Hepatocyte (in vitro differentiated cells): ENCODE data around the gene BEND5. TPM values are rescaled to one million over a fixed set of nuclear protein-coding genes. Genes with fewer than 3 reads are reported as not detected.

Experiments
- DNase-seq: peaks from one replicate; pipeline ENCODE4 v3.0.0-alpha.2; 2016; ENCODE audit warnings: low spot score
- H2AFZ ChIP-seq: fragments of 200-600 bp; sonication (generic); 2 replicates; pipeline ENCODE4 v1.6.0; 2016; ENCODE audit warnings: antibody characterized with exemption, mild to moderate bottlenecking
- H3K27ac ChIP-seq: fragments of 200-600 bp; sonication (generic); 2 replicates; pipeline ENCODE4 v1.5.1; 2016; ENCODE audit warnings: mild to moderate bottlenecking
- H3K27me3 ChIP-seq: fragments of 200-600 bp; sonication (generic); 2 replicates; pipeline ENCODE4 v1.6.1; 2016
- H3K36me3 ChIP-seq: fragments of 200-600 bp; sonication (generic); replicated peaks from 2 replicates; pipeline ENCODE4 v1.5.1; 2016; ENCODE audit warnings: low read depth; ENCODE audit not compliant: insufficient read depth
- H3K4me1 ChIP-seq: fragments of 200-600 bp; sonication (generic); 2 replicates; pipeline ENCODE4 v1.5.1; 2016; ENCODE audit warnings: mild to moderate bottlenecking, moderate library complexity; ENCODE audit not compliant: insufficient read depth
- H3K4me2 ChIP-seq: fragments of 200-600 bp; sonication (generic); 2 replicates; pipeline ENCODE4 v1.6.0; 2016
- H3K4me3 ChIP-seq: fragments of 200-600 bp; sonication (generic); 2 replicates; pipeline ENCODE4 v1.5.1; 2016; ENCODE audit warnings: mild to moderate bottlenecking
- H3K79me2 ChIP-seq: fragments of 200-600 bp; sonication (generic); 2 replicates; pipeline ENCODE4 v1.6.0; 2017; ENCODE audit warnings: mild to moderate bottlenecking
- H3K9me2 ChIP-seq: fragments of 200-600 bp; sonication (generic); replicated peaks from 2 replicates; pipeline ENCODE4 v1.6.0; 2017; ENCODE audit warnings: mild to moderate bottlenecking; ENCODE audit not compliant: insufficient read depth
- H3K9me3 ChIP-seq: fragments of 200-600 bp; sonication (generic); 2 replicates; pipeline ENCODE4 v1.5.1; 2016; ENCODE audit warnings: low read depth, mild to moderate bottlenecking
- H4K20me1 ChIP-seq: fragments of 200-600 bp; sonication (generic); 2 replicates; pipeline ENCODE4 v1.6.0; 2016; ENCODE audit warnings: mild to moderate bottlenecking; ENCODE audit not compliant: insufficient read depth, poor library complexity, severe bottlenecking
- EZH2 ChIP-seq: fragments of 200-600 bp; sonication (generic); IDR thresholded peaks from 2 replicates; pipeline ENCODE4 v1.6.1; 2016; ENCODE audit warnings: antibody characterized with exemption, mild to moderate bottlenecking, borderline replicate concordance
- EZH2phosphoT487 ChIP-seq: fragments of 200-600 bp; sonication (generic); IDR thresholded peaks from one replicate; pipeline ENCODE4 v1.6.1; 2018; ENCODE audit warnings: antibody characterized with exemption, mild to moderate bottlenecking, low read depth, moderate library complexity; ENCODE audit not compliant: unreplicated experiment, severe bottlenecking
- WGBS: methylation state at CpG from one replicate; pipeline ENCODE4 v1.1.6; 2016; ENCODE audit warnings: low lambda C conversion rate; ENCODE audit errors: missing lambda C conversion rate; 5-methylcytosine and 5-hydroxymethylcytosine counted together
- polyA plus RNA-seq: library from polyadenylated mRNA; unstranded; fragments of >200 nt; fragmentation: Nextera tagmentation; extraction: Ambion mirVana; gene quantifications from 2 replicates; pipeline ENCODE4 v1.2.1, GENCODE V29; 2016
- total RNA-seq: library from RNA; depleted of rRNA; stranded (reverse); fragments of >200 nt; gene quantifications from 2 replicates; pipeline ENCODE4 v1.2.3, GENCODE V29; 2014
- TF ChIP-seq, protein P1 (sequence below): fragments of 200-600 bp; sonication (generic); IDR thresholded peaks from 2 replicates; pipeline ENCODE4 v1.5.1; 2016; ENCODE audit warnings: antibody characterized with exemption, mild to moderate bottlenecking; ENCODE audit not compliant: poor library complexity

Gene BEND5
- total and polyA plus RNA-seq, 2 experiments from 2014 or later = 7.5 to 7.9 TPM

DNA sequence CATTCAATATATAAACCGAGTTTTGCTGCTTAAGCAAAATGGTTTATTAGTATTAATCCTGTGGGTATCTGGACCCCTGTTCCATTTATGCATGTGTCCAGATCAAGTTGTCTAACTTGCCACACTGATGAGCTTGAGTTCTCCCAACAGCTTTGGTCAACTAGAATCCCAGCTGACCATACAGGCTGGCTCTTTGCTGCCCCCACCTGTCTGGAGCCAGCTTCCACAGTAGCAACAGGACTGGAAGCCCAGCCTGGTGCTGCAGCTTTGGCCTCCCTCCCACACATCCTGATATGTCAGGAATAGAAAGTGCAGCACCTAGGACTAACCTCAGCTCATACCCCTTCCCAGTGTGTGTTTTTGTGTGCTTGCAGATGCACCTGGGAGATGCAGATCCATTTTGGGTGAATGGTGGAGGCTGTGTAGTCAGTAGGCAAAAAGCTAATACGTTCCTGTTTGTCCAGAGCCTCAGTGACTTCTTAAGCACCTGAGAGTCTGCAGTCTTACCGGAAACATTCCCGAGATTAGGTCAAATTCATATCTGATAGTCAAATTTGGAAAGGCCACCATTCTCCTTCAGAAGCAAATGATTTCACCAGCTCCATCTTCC is 40.9 kb upstream of the BEND5 start:
- WGBS = 70% methylated on average over 4 of the region's 4 CpGs

DNA sequence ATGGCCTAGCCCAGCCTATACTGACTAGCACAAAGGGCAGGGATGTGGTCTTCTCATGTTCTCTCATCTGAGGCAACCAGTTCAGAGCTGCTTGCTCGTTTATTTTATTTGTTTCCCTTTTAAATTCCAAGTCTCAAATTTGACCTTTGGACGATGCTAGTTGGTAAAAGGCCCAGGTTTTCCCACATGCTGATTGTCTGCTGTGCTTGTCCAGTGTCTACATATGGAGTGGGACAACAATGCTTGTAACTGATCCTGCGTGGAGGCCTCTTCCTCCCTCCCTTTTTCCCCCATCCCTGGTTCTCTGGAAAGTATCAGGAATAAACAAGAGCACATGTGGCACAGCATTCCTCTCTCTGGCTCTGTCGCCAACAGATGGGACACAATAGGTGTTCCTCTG is 34.0 kb upstream of the BEND5 start:
- H3K27ac ChIP-seq = peak overlapping the region; percentile 31
- no peaks in the 10 kb centered on the region for H3K27me3 ChIP-seq
- TF ChIP-seq, protein P1, sequence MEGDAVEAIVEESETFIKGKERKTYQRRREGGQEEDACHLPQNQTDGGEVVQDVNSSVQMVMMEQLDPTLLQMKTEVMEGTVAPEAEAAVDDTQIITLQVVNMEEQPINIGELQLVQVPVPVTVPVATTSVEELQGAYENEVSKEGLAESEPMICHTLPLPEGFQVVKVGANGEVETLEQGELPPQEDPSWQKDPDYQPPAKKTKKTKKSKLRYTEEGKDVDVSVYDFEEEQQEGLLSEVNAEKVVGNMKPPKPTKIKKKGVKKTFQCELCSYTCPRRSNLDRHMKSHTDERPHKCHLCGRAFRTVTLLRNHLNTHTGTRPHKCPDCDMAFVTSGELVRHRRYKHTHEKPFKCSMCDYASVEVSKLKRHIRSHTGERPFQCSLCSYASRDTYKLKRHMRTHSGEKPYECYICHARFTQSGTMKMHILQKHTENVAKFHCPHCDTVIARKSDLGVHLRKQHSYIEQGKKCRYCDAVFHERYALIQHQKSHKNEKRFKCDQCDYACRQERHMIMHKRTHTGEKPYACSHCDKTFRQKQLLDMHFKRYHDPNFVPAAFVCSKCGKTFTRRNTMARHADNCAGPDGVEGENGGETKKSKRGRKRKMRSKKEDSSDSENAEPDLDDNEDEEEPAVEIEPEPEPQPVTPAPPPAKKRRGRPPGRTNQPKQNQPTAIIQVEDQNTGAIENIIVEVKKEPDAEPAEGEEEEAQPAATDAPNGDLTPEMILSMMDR = no peak
- TF ChIP-seq EZH2phosphoT487 = no peak
- TF ChIP-seq EZH2 = no peak
- no peaks in the 10 kb centered on the region for H3K36me3 ChIP-seq
- DNase-seq = peak; percentile 17
- H4K20me1 ChIP-seq = no peaks in the 10 kb centered on the region
- no peaks in the 10 kb centered on the region for H3K4me1 ChIP-seq
- WGBS = 41% methylated on average over 4 of the region's 4 CpGs
- H2AFZ ChIP-seq = no peak overlapping the region
- H3K9me3 ChIP-seq = no peaks in the 10 kb centered on the region
- no peaks in the 10 kb centered on the region for H3K79me2 ChIP-seq
- no peaks in the 10 kb centered on the region for H3K9me2 ChIP-seq
- no peak overlapping the region for H3K4me3 ChIP-seq
- H3K4me2 ChIP-seq = no peak overlapping the region

More for the DNA sequence above, 40.9 kb upstream of the BEND5 start:
- Histone ChIP-seq H3K27ac (no peak overlapping the region), H3K9me2 (no peaks in the 10 kb centered on the region), H3K9me3 (no peaks in the 10 kb centered on the region), H3K79me2 (no peaks in the 10 kb centered on the region), H2AFZ (no peak overlapping the region), H3K27me3 (no peaks in the 10 kb centered on the region), H3K4me1 (no peaks in the 10 kb centered on the region), H3K4me2 (no peak overlapping the region), H4K20me1 (no peaks in the 10 kb centered on the region), H3K36me3 (no peaks in the 10 kb centered on the region), H3K4me3 (no peak overlapping the region)
- TF ChIP-seq EZH2 = no peak
- TF ChIP-seq, protein P1 = peak; percentile 81
- peak; percentile 82 for DNase-seq

DNA sequence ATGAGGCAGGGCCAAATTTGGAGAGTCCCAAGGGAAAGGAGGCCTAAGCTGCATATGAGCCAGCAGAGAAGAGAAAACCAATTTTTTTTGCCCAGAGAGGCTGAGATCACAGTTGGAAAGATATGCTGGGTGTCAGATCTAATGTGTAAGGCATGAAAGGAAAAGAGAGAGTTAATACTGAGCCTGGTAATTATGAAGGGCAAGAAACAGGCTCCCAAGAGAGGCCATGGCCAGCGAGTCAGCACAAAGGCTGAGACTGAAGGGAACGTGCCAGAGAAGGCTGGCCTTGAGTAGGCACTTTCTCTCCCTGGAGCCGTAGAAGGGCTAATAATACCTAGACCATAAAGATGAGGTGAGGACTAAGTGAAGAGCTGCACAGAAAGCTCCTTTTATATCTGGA is 31.8 kb upstream of the BEND5 start:
- WGBS = 61% methylated on average over 3 of the region's 3 CpGs
- no peak for DNase-seq

More for the DNA sequence above, 31.8 kb upstream of the BEND5 start:
- no peaks in the 10 kb centered on the region for H3K27me3 ChIP-seq
- no peaks in the 10 kb centered on the region for H3K9me2 ChIP-seq
- H4K20me1 ChIP-seq = no peaks in the 10 kb centered on the region
- no peaks in the 10 kb centered on the region for H3K9me3 ChIP-seq
- TF ChIP-seq EZH2 (no peak), EZH2phosphoT487 (no peak)
- TF ChIP-seq, protein P1 = no peak
- no peaks in the 10 kb centered on the region for H3K4me1 ChIP-seq
- no peak overlapping the region for H3K4me2 ChIP-seq
- no peak overlapping the region for H3K4me3 ChIP-seq
- no peak overlapping the region for H2AFZ ChIP-seq
- no peak overlapping the region for H3K27ac ChIP-seq
- no peaks in the 10 kb centered on the region for H3K36me3 ChIP-seq
- H3K79me2 ChIP-seq = no peaks in the 10 kb centered on the region
